Cerebellar cortex (tissue), 1 donor: Measurements from ENCODE around the gene CSRP1.

ENCODE experiments used
- DNase-seq: peaks from one replicate; pipeline ENCODE4 v3.0.0-alpha.2; 2015; ENCODE audit warnings: low spot score

Gene CSRP1

DNA sequence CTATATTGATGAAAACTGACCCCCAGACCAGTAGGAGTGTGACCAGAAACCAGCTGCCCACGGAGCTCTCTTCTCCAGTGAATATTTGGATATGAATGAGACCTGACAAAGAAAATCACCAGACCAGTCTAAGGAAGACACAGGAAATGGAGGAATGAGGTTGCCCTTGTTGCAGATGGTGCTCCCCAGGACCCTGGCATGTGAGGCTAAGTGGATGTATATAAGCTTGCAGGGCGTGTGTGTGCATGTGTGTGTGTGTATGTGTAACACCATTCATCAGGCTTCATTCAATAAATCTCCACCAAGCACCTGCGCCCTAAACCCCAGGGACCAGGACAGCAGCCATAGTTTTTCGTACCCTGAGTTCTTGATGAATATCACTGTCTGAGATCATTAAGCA, 52.3 kb downstream of the CSRP1 start:
- peak; percentile 63 for DNase-seq

DNA sequence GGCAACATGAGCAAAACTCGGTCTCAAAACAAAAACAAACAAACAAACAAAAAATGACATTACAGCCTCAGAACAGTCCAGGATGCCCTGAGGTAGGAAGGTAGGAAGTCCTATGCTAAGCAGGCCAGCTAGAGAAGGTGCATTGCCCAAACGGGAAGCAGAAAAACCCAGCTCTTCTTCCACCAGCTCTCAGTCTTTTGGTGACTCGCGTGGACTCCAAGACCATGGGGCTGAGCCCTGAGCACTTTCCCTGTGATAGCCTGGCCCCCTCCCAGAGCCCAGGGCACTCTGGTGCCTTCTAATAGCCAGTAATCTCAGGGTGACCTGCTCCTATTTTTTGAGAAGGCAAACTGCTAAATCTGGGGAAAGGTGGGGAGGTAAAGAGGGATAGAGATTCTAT, 54.1 kb downstream of the CSRP1 start:
- DNase-seq = no peak

- peak; percentile 77 for DNase-seq
These were observed 56.1 kb downstream of the CSRP1 start for GRCh38 chr1:201450721-201451291.

DNA sequence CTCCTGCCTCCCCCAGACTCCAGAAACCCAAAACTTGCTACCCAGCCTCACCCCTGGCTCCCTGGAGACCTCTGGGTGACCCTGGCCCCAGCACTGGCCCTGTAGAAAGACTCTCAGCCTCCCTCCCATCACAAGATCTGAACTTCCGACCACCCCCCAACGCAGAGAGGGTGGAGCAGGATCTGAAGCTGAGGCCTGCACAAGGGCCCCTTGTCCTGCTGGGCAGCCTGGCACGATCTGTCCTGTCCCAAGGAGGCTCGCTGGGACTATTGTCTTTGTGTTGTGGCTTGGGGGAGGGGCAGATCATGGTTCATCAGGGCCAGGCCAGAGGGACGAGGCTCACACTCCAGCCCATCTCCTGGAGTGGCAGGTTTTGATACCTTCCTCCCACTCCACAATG, 57.9 kb downstream of the CSRP1 start:
- no peak for DNase-seq

- peak; percentile 77 for DNase-seq
These were observed 58.7 kb downstream of the CSRP1 start for GRCh38 chr1:201447903-201448871.

DNA sequence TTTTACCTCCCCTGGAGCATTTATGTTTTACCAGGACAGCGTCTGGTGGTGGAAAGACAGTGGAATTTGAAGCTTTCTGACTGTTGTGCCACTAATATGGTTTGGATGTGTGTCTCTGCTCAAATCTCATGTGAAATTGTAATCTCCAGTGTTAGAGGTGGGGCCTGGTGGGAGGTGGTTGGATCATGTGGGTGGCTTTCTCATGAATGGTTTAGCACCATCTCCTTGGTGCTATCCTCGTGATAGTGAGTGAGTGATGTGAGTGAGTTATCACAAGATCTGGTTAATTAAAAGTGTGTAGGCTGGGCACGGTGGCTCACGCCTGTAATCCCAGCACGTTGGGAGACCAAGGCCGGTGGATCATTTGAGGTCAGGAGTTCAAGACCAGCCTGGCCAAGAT, 61.6 kb downstream of the CSRP1 start:
- no peak for DNase-seq

DNA sequence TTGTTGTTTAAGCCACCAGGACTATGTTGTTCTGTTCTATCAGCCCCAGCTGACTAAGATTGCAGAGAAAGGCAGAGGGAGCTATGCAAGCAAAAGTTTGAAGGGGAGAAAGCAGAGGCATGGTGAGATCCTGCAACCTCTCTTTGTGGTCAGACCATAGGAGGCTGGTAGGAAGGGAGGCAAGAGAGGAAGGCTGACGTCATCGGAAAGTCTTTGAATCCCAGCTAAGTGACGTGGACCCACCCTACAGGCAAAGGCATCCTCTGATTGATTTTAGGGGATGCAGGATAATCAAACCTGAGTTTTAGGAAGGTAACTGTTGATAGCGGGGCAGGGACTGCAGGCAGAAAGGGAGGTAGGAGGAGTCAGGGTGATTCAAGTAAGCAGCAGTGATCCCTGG, 62.1 kb downstream of the CSRP1 start:
- peak; percentile 66 for DNase-seq

GRCh38 chr1:201443747-201444146, 63.2 kb downstream of the CSRP1 start:
- peak; percentile 33 for DNase-seq

DNA sequence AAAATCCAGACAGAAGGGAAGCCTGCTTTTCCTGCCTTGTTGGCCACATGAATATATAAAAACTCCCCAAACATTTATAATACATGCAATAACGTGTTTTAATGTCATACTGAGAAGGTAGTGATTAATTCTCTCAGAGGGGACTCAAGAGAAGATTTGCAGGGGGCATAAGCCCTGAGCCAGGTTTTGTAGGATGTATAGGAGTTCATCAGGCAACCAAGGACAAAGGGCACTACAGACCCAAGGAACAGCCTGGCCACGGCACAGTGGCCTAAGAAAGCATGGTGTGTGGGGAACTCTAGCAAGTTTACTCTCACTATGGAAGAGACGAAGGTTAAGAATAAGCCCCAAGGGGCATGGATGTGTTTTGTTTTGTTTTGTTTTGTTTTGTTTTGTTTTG, 70.0 kb downstream of the CSRP1 start:
- no peak for DNase-seq

- peak; percentile 77 for DNase-seq
These were observed 70.5 kb downstream of the CSRP1 start for GRCh38 chr1:201436393-201436792.

- no peak for DNase-seq
These were observed 72.7 kb downstream of the CSRP1 start for GRCh38 chr1:201434266-201434665.

GRCh38 chr1:201433609-201434008, 73.3 kb downstream of the CSRP1 start:
- no peak for DNase-seq
